Measurements from ENCODE around the gene ADARB2.

Gene ADARB2

GRCh38 chr10:1308173-1308961, 429.0 kb downstream of the ADARB2 start:
- Histone ChIP-seq H3K4me3 (ENCODE audit: low read depth in 1 of 2, low read length in 1 of 2) (no peak overlapping the region), H3K36me3 (no peaks in the 10 kb centered on the region), H3K9me3 (no peaks in the 10 kb centered on the region), H3K4me1 (ENCODE audit: control insufficient read depth in 1 of 2, insufficient read depth in 1 of 2, low read depth in 1 of 2, low read length in 1 of 2) (no peaks in the 10 kb centered on the region), H3K27ac (no peak overlapping the region), H3K27me3 (no peaks in the 10 kb centered on the region)
- TF ChIP-seq CTCF (IDR thresholded peaks at IDR 0.05) = no peak

GRCh38 chr10:1301143-1301542, 436.2 kb downstream of the ADARB2 start:
- H3K4me1 ChIP-seq (ENCODE audit: control insufficient read depth in 1 of 2, insufficient read depth in 1 of 2, low read depth in 1 of 2, low read length in 1 of 2) = no peaks in the 10 kb centered on the region
- no peak overlapping the region for H3K4me3 ChIP-seq (ENCODE audit: low read depth in 1 of 2, low read length in 1 of 2)
- TF ChIP-seq CTCF (IDR thresholded peaks at IDR 0.05) = no peak
- no peaks in the 10 kb centered on the region for H3K9me3 ChIP-seq
- H3K27ac ChIP-seq = no peak overlapping the region
- H3K36me3 ChIP-seq = no peaks in the 10 kb centered on the region
- peaks cover 39% of the 10 kb centered on the region for H3K27me3 ChIP-seq

GRCh38 chr10:1300218-1300617, 437.1 kb downstream of the ADARB2 start:
- no peaks in the 10 kb centered on the region for H3K36me3 ChIP-seq
- H3K27ac ChIP-seq = no peak overlapping the region
- no peaks in the 10 kb centered on the region for H3K4me1 ChIP-seq (ENCODE audit: control insufficient read depth in 1 of 2, insufficient read depth in 1 of 2, low read depth in 1 of 2, low read length in 1 of 2)
- H3K27me3 ChIP-seq = peaks cover 44% of the 10 kb centered on the region
- no peaks in the 10 kb centered on the region for H3K9me3 ChIP-seq
- TF ChIP-seq CTCF (IDR thresholded peaks at IDR 0.05) = no peak
- H3K4me3 ChIP-seq (ENCODE audit: low read depth in 1 of 2, low read length in 1 of 2) = no peak overlapping the region

- TF ChIP-seq CTCF (IDR thresholded peaks at IDR 0.05) = no peak
- H3K9me3 ChIP-seq = no peaks in the 10 kb centered on the region
- no peak overlapping the region for H3K4me3 ChIP-seq (ENCODE audit: low read depth in 1 of 2, low read length in 1 of 2)
- no peak overlapping the region for H3K27ac ChIP-seq
- H3K36me3 ChIP-seq = no peaks in the 10 kb centered on the region
- H3K27me3 ChIP-seq = peaks cover 52% of the 10 kb centered on the region
- H3K4me1 ChIP-seq (ENCODE audit: control insufficient read depth in 1 of 2, insufficient read depth in 1 of 2, low read depth in 1 of 2, low read length in 1 of 2) = no peaks in the 10 kb centered on the region
These were observed 438.1 kb downstream of the ADARB2 start for GRCh38 chr10:1299041-1299726.

GRCh38 chr10:1297566-1298301, 439.6 kb downstream of the ADARB2 start:
- Histone ChIP-seq H3K9me3 (no peaks in the 10 kb centered on the region), H3K4me1 (ENCODE audit: control insufficient read depth in 1 of 2, insufficient read depth in 1 of 2, low read depth in 1 of 2, low read length in 1 of 2) (no peaks in the 10 kb centered on the region), H3K36me3 (no peaks in the 10 kb centered on the region), H3K4me3 (ENCODE audit: low read depth in 1 of 2, low read length in 1 of 2) (no peak overlapping the region), H3K27ac (no peak overlapping the region), H3K27me3 (peaks cover 65% of the 10 kb centered on the region)
- TF ChIP-seq CTCF (IDR thresholded peaks at IDR 0.05) = no peak
